ENCODE results near the gene VEZT.

The VEZT gene

GRCh38 chr12:95185854-95186253 is 31.8 kb upstream of the VEZT start:
- no peak overlapping the region for H4K12ac ChIP-seq (ENCODE audit: low read depth, low read length)
- no peak overlapping the region for H2AFZ ChIP-seq (ENCODE audit: insufficient read depth, low read length, poor library complexity)
- no peaks in the 10 kb centered on the region for H3K9me3 ChIP-seq (ENCODE audit: insufficient read depth, low read depth, low read length)
- H3K79me1 ChIP-seq (ENCODE audit: low read length): peaks cover 3% of the 10 kb centered on the region
- no peak overlapping the region for H3K14ac ChIP-seq (ENCODE audit: low read length)
- H3K27me3 ChIP-seq (ENCODE audit: insufficient read depth, low read length): no peaks in the 10 kb centered on the region
- H3K23ac ChIP-seq (ENCODE audit: low read length): no peak overlapping the region
- H4K91ac ChIP-seq (ENCODE audit: low read depth, low read length): no peak overlapping the region
- H3K4ac ChIP-seq (ENCODE audit: low read depth, low read length): no peak overlapping the region
- H2BK5ac ChIP-seq (ENCODE audit: low read depth, low read length, poor library complexity): no peak overlapping the region
- no peak overlapping the region for H2AK5ac ChIP-seq (ENCODE audit: low read length)
- no peak overlapping the region for H3K4me2 ChIP-seq (ENCODE audit: low read length)
- no peak overlapping the region for H3K9ac ChIP-seq (ENCODE audit: low read length)
- H3K4me1 ChIP-seq (ENCODE audit: control insufficient read depth in 1 of 2, insufficient read depth in 2 of 2, low read length in 2 of 2): peaks cover 8 to 10% of the 10 kb centered on the region in 2 experiments
- H3K4me3 ChIP-seq (ENCODE audit: low read depth, low read length): no peak overlapping the region
- H3K27ac ChIP-seq (ENCODE audit: low read depth, low read length): no peak overlapping the region
- H2BK120ac ChIP-seq (ENCODE audit: insufficient read depth, low read length, poor library complexity): no peak overlapping the region
- no peak for DNase-seq
- H2BK12ac ChIP-seq (ENCODE audit: low read length): no peak overlapping the region
- peaks cover 7 to 11% of the 10 kb centered on the region in 2 experiments for H3K36me3 ChIP-seq (ENCODE audit: control insufficient read depth in 1 of 2, insufficient read depth in 2 of 2, low read length in 2 of 2)
- no peak overlapping the region for H3K18ac ChIP-seq (ENCODE audit: low read length)
- H3K79me2 ChIP-seq (ENCODE audit: control insufficient read depth, insufficient read depth, low read length, poor library complexity): peaks cover 2% of the 10 kb centered on the region
- no peak overlapping the region for H4K8ac ChIP-seq (ENCODE audit: low read depth, low read length)

DNA sequence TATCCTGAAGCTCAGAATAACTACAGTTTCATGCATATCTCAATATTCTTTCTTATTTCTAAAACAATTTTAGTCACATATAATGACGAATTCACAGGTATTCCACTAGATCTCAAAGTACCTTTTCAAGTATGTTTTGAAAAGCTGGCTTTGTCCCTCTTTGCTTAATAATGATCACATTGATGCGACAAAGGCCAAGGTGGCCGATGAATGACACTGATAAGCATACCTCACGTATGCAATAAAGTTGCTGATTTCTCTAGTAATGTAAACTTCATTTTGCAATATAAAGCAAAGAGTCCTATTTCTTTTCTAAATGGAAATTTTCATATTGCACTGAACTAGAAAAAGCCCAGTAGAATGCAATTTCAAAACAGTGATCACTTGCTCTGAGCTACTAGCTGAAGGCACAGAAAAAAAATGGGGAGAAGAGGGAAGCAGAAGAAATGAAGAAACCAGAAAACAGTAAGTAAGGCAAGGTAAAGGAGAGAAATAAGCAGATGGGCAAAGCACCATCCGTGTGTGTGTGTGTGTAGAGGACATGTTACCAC is 29.7 kb upstream of the VEZT start:
- H3K4me2 ChIP-seq (ENCODE audit: low read length): no peak overlapping the region
- no CpG with 5 or more reads among the region's 5 CpGs for WGBS (ENCODE audit: extremely low coverage, insufficient coverage, insufficient read length)
- H3K79me2 ChIP-seq (ENCODE audit: control insufficient read depth, insufficient read depth, low read length, poor library complexity): peaks cover 2% of the 10 kb centered on the region
- H4K91ac ChIP-seq (ENCODE audit: low read depth, low read length): no peak overlapping the region
- H3K14ac ChIP-seq (ENCODE audit: low read length): no peak overlapping the region
- no peak overlapping the region for H2AK5ac ChIP-seq (ENCODE audit: low read length)
- peaks cover 3% of the 10 kb centered on the region for H3K79me1 ChIP-seq (ENCODE audit: low read length)
- no peak overlapping the region for H4K8ac ChIP-seq (ENCODE audit: low read depth, low read length)
- no peak overlapping the region for H3K4me3 ChIP-seq (ENCODE audit: low read depth, low read length)
- peaks cover 4 to 8% of the 10 kb centered on the region in 2 experiments for H3K4me1 ChIP-seq (ENCODE audit: control insufficient read depth in 1 of 2, insufficient read depth in 2 of 2, low read length in 2 of 2)
- no peak overlapping the region for H2BK12ac ChIP-seq (ENCODE audit: low read length)
- no peak overlapping the region for H2BK120ac ChIP-seq (ENCODE audit: insufficient read depth, low read length, poor library complexity)
- no peaks in the 10 kb centered on the region for H3K27me3 ChIP-seq (ENCODE audit: insufficient read depth, low read length)
- no peak overlapping the region for H2BK5ac ChIP-seq (ENCODE audit: low read depth, low read length, poor library complexity)
- H4K12ac ChIP-seq (ENCODE audit: low read depth, low read length): no peak overlapping the region
- no peak overlapping the region for H3K27ac ChIP-seq (ENCODE audit: low read depth, low read length)
- H3K4ac ChIP-seq (ENCODE audit: low read depth, low read length): no peak overlapping the region
- no peak overlapping the region for H3K23ac ChIP-seq (ENCODE audit: low read length)
- no peaks in the 10 kb centered on the region for H3K9me3 ChIP-seq (ENCODE audit: insufficient read depth, low read depth, low read length)
- DNase-seq: no peak
- H3K9ac ChIP-seq (ENCODE audit: low read length): no peak overlapping the region
- H2AFZ ChIP-seq (ENCODE audit: insufficient read depth, low read length, poor library complexity): no peak overlapping the region
- peaks cover 7 to 10% of the 10 kb centered on the region in 2 experiments for H3K36me3 ChIP-seq (ENCODE audit: control insufficient read depth in 1 of 2, insufficient read depth in 2 of 2, low read length in 2 of 2)
- no peak overlapping the region for H3K18ac ChIP-seq (ENCODE audit: low read length)

DNA sequence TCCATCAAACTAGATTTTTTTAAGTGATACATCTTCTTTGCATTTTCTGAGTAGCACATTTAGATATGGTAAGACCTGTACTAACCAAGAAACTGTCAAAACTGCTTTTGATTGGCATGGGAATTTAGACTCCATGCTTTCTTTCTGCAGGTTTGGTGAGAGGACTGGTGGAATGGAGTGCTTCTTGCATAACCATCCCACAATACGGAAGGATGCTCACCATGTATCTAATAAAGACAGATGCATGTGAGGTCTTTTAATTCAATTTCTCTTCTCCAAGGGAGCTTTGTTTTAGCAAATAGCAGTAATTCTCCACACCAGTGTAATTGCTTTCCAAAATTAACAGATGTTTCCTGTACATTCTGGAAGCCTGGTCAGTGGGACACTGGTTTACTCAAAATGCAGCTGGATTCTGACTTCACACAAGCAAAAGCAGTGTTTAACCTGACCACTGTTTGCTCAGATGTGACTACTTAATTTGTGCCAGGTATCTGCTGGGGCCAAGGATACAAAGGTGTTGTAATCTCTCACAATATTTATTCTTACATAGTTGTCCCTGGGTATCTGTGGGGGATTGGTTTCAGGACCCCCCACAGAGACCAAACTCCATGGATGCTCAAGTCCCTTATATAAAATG is 26.4 kb upstream of the VEZT start:
- H2BK12ac ChIP-seq (ENCODE audit: low read length): no peak overlapping the region
- no peak overlapping the region for H2AK5ac ChIP-seq (ENCODE audit: low read length)
- H2BK5ac ChIP-seq (ENCODE audit: low read depth, low read length, poor library complexity): no peak overlapping the region
- no peaks in the 10 kb centered on the region for H3K79me1 ChIP-seq (ENCODE audit: low read length)
- peaks cover 3% of the 10 kb centered on the region in 2 experiments for H3K36me3 ChIP-seq (ENCODE audit: control insufficient read depth in 1 of 2, insufficient read depth in 2 of 2, low read length in 2 of 2)
- no peak overlapping the region for H3K23ac ChIP-seq (ENCODE audit: low read length)
- no peak overlapping the region for H3K14ac ChIP-seq (ENCODE audit: low read length)
- H3K27me3 ChIP-seq (ENCODE audit: insufficient read depth, low read length): no peaks in the 10 kb centered on the region
- no peak overlapping the region for H3K4me2 ChIP-seq (ENCODE audit: low read length)
- H3K4ac ChIP-seq (ENCODE audit: low read depth, low read length): no peak overlapping the region
- no peak overlapping the region for H3K9ac ChIP-seq (ENCODE audit: low read length)
- no peak overlapping the region for H2AFZ ChIP-seq (ENCODE audit: insufficient read depth, low read length, poor library complexity)
- no peak overlapping the region for H3K18ac ChIP-seq (ENCODE audit: low read length)
- no peak overlapping the region for H3K4me3 ChIP-seq (ENCODE audit: low read depth, low read length)
- H3K79me2 ChIP-seq (ENCODE audit: control insufficient read depth, insufficient read depth, low read length, poor library complexity): no peaks in the 10 kb centered on the region
- WGBS (ENCODE audit: extremely low coverage, insufficient coverage, insufficient read length): no CpG with 5 or more reads among the region's 1 CpG
- H4K12ac ChIP-seq (ENCODE audit: low read depth, low read length): no peak overlapping the region
- no peak for DNase-seq
- no peaks in the 10 kb centered on the region for H3K9me3 ChIP-seq (ENCODE audit: insufficient read depth, low read depth, low read length)
- no peak overlapping the region for H3K27ac ChIP-seq (ENCODE audit: low read depth, low read length)
- H4K91ac ChIP-seq (ENCODE audit: low read depth, low read length): no peak overlapping the region
- no peak overlapping the region for H4K8ac ChIP-seq (ENCODE audit: low read depth, low read length)
- H3K4me1 ChIP-seq (ENCODE audit: control insufficient read depth in 1 of 2, insufficient read depth in 2 of 2, low read length in 2 of 2): peaks cover 0 to 4% of the 10 kb centered on the region in 2 experiments
- no peak overlapping the region for H2BK120ac ChIP-seq (ENCODE audit: insufficient read depth, low read length, poor library complexity)

DNA sequence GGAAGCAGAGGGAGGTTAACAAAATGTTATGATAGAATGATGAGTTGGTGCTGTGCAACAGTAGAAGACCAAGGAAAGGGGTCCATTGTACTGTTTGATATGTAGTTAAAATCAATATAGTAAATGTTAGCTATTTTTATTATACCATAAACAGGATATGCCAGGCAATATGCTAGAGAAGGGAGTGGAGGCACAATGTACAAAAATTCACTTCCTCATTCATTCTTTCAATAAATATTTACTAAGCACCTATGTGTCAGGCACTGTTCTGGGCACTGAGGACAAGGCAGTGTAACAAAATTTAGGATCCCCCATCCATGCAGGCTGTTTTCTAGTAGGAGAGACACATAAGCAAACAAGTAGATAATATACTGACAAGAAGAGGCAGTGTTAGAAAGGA is 25.3 kb upstream of the VEZT start:
- no peaks in the 10 kb centered on the region for H3K27me3 ChIP-seq (ENCODE audit: insufficient read depth, low read length)
- no peaks in the 10 kb centered on the region for H3K79me1 ChIP-seq (ENCODE audit: low read length)
- no peak overlapping the region for H2AK5ac ChIP-seq (ENCODE audit: low read length)
- no peak overlapping the region for H2BK12ac ChIP-seq (ENCODE audit: low read length)
- no peak overlapping the region for H2BK5ac ChIP-seq (ENCODE audit: low read depth, low read length, poor library complexity)
- no peak overlapping the region for H3K4me2 ChIP-seq (ENCODE audit: low read length)
- H3K36me3 ChIP-seq (ENCODE audit: control insufficient read depth in 1 of 2, insufficient read depth in 2 of 2, low read length in 2 of 2): peaks cover 3% of the 10 kb centered on the region in 2 experiments
- H3K14ac ChIP-seq (ENCODE audit: low read length): no peak overlapping the region
- H3K4me1 ChIP-seq (ENCODE audit: control insufficient read depth in 1 of 2, insufficient read depth in 2 of 2, low read length in 2 of 2): peaks cover 0 to 4% of the 10 kb centered on the region in 2 experiments
- no peak overlapping the region for H3K23ac ChIP-seq (ENCODE audit: low read length)
- no peak overlapping the region for H4K12ac ChIP-seq (ENCODE audit: low read depth, low read length)
- no peak overlapping the region for H3K4ac ChIP-seq (ENCODE audit: low read depth, low read length)
- H4K91ac ChIP-seq (ENCODE audit: low read depth, low read length): no peak overlapping the region
- H3K4me3 ChIP-seq (ENCODE audit: low read depth, low read length): no peak overlapping the region
- no peak overlapping the region for H2BK120ac ChIP-seq (ENCODE audit: insufficient read depth, low read length, poor library complexity)
- no peak overlapping the region for H2AFZ ChIP-seq (ENCODE audit: insufficient read depth, low read length, poor library complexity)
- DNase-seq: no peak
- no peak overlapping the region for H3K9ac ChIP-seq (ENCODE audit: low read length)
- no peaks in the 10 kb centered on the region for H3K79me2 ChIP-seq (ENCODE audit: control insufficient read depth, insufficient read depth, low read length, poor library complexity)
- no peaks in the 10 kb centered on the region for H3K9me3 ChIP-seq (ENCODE audit: insufficient read depth, low read depth, low read length)
- H4K8ac ChIP-seq (ENCODE audit: low read depth, low read length): no peak overlapping the region
- no peak overlapping the region for H3K18ac ChIP-seq (ENCODE audit: low read length)
- H3K27ac ChIP-seq (ENCODE audit: low read depth, low read length): no peak overlapping the region
